NCI-H2029 (cell line): ENCODE data around the gene FAAP100.
"Not testable (repeated sequence)": the region's sequence is repeated elsewhere in the genome, so short reads cannot be mapped to it uniquely, and the experiment has no call there.

Source experiments
- DNase-seq: peaks from one replicate; lab custom pipeline; 2025; lab: John Stamatoyannopoulos, UW

The FAAP100 gene

GRCh38 chr17:81537856-81538555 lies 14.1 kb downstream of the FAAP100 start:
- peak; percentile 89 for DNase-seq

DNA sequence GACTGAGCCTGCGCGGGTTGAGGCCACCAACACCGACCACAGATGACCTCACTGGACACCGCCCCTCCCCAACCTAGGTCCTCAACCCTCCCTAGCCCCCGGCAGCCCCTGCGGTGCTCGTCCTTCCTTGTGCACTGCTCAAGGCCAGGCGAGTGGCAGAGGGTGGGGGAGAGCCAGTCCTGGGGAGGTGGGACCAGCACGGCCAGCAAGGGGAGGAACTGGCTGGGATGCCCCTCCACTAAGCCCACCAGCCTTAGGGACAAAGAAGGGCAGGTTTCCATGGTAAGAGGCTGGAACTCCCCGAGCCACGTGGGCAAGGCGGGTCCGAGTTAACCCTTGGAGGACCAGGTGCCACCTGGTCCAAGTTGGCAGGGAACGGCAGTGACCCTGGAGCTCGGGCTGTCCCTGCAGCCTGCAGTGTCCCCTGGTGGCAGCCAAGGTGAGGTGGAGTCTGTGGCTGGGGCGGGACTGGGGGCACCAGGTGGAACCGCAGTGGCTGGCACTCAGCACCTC lies 14.8 kb downstream of the FAAP100 start:
- DNase-seq: peak; percentile 61

DNA sequence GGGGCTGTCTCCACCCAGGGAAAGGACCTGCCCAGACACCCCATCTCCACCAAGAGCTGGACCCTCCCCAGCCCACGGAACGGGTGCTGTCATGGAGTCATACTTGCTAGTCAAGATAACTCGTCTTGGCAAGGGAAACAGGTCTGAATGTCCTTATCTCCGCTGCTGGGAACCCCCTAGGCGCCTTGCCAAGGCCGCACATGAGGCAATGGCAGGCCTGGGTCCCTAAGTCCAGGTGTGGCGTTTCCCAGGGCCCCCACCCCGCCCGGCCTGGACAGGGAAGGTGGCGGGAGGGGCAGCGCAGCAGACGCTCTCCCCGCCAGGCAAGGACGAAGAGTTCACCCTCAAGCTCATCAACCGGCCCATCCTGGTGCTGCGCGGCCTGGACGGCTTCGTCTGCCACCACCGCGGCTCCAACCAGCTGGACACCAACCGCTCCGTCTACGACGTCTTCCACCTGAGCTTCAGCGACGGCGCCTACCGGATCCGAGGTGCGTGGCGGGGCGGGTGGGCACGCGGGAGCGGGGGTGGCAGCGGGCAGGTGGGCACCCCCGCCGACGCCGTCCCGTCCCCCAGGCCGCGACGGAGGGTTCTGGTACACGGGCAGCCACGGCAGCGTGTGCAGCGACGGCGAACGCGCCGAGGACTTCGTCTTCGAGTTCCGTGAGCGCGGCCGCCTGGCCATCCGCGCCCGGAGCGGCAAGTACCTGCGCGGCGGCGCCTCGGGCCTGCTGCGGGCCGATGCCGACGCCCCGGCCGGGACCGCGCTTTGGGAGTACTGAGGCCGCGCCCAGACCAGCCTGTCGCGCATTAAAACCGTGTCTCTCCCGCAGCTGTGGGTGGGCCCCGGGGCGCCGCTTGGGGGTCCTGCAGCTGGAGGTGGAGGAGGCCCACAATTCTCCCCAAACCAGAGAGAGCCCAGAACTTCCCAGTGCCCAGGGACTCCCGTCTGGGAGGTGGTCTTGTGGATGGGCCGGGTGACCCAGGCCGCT lies 15.6 kb downstream of the FAAP100 start:
- DNase-seq: no peak

DNA sequence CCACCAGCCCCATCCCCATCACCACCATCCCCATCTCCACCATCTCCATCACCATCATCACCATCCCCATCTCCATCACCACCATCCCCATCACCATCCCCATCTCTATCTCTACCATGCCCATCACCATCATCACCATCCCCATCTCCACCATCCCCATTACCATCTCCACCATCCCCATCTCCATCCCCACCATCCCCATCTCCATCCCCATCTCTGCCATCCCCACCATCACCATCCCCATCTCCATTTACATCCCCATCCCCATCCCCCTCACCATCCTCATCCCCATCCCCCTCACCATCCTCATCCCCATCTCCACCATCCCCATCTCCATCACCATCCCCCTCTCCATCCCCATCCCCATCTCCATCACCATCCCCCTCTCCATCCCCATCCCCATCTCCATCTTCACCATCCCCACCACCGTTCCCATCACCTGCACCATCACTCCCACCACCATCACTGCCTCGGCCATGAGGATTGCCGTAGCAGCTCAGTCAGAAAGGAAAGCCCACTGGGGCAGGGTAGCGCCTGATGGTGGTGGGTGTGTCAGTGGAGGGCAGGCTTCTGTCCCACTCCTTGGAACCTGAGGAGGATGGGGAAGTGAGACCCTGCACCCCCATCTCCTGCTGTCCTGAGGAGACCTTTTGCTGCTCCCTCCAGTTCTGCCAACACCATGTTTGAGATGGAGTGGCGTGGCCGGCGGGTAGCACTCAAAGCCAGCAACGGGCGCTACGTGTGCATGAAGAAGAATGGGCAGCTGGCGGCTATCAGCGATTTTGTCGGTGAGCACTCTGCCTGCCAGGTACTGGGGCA lies 16.5 kb downstream of the FAAP100 start:
- no peak for DNase-seq

GRCh38 chr17:81535007-81535328 lies 17.2 kb downstream of the FAAP100 start:
- no peak for DNase-seq

- no peak for DNase-seq
Observed at GRCh38 chr17:81534157-81535006, 17.8 kb downstream of the FAAP100 start.

- no peak for DNase-seq
Observed at GRCh38 chr17:81533339-81534141, 18.6 kb downstream of the FAAP100 start.

DNA sequence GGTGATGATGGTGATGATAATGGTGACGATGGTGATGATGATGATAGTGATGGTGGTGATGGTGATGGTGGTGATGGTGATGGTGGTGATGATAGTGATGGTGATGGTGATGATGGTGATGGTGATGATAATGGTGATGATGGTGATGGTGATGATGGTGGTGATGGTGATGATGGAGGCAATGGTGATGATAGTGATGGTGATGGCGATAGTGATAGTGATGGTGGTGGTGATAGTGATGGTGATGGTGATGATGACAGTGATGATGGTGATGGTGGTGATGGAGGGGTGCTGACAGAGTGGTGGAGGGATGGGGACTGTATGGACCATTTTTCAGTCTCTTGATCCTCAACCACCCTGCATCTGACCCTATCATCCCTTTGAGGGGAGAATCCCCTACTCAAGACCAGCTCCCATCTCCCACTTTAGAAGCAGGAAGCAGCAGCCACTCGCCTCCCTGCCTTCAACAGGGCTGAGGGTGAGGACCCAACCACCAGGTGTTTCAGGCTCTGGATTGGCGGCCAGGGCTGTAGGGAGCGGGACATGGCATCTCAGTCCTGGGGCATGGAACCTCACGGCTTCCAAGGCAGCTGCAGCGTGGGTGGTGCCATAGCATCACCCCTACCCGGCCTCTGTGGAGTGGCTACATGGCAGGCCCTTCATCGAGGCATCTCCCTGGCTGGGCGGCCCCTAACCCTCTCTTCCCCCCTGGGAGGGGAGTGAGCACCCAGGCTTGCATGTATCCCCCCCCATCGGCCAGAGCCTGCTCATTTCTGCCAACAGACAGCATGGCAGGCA lies 19.5 kb downstream of the FAAP100 start:
- DNase-seq: no peak

GRCh38 chr17:81531998-81532404 lies 20.2 kb downstream of the FAAP100 start:
- not testable (repeated sequence) for DNase-seq

DNA sequence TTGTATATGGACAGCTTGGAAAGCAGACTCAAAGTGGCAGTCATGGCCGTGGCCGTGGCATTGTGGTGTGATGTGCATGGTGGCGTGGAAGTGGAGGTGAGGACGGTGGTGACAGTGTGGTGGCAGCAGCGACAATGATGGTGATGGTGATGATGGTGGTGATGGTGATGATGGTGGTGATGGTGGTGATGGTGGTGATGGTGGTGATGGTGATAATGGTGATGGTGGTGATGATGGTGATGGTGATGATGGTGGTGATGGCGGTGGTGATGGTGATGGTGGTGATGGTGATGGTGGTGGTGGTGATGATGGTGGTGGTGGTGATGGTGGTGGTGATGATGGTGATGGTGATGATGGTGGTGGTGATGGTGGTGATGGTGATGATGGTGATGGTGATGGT lies 21.1 kb downstream of the FAAP100 start:
- not testable (repeated sequence) for DNase-seq

DNA sequence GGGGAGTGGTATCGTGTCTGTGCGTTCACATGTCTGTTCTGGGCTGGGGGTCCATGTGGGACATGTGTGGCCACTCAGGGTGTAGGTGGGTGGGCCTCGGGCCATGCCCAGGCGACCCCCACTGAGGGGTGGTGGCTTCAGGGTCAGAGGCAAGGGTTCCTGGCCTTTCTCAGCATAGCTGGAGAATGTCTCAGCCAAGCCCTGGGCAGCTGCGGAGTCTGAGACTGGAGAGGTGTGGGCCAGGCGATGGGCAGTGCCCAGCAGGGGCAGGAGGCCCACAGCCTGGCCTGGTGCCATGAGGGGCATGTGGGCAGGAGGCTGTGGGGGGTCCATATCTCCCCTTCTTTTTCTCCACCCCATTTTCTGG lies 22.7 kb downstream of the FAAP100 start:
- no peak for DNase-seq

- DNase-seq: no peak
Observed at GRCh38 chr17:81528651-81529436, 23.3 kb downstream of the FAAP100 start.

GRCh38 chr17:81528384-81528650 lies 23.8 kb downstream of the FAAP100 start:
- no peak for DNase-seq

DNA sequence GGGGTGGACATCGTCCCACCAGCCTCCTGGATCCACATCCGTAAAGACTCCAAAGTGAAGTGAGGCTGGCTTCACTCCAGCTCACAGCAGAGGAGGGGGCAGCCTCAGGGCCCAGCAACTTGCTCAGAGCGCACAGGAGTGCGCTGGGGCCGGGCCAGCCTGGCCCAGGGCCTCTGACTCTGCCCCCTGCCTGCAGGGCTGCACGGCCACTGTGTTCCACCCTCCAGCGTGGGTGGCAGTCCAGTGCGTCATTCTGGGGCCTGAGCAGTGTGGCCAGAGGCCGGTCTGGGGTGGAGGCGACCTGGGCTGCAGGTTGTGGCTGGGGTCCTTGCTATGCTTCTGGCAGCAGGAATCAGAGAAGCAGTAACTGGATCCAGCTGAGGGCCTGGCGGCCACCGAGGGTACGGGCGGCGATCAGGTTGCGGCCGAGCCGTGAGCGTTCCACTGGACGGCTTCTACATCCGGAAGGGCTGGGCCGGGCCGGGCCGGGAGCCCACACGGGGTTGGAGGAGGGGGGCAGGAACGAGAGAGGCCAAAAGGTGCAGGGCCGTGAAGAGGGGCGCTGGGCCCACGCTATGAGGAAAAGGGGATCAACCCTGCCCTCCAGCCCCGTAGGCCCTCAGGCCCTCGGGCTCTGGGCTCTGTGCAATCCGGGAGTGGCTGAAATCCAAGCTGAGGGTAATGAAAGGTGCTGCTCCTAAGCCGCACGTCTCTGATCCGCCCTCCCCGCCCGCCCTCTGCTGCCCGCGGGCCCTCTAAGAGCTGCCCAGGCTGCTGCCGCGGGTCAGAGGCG lies 24.4 kb downstream of the FAAP100 start, which contains the start of gene FSCN2:
Gene FSCN2, plus strand, starts transcription at position 787 of the 793 bp plus-strand sequence. CDS start 155 bp downstream, outside the sequence.
- DNase-seq: peak; percentile 60

- peak; percentile 60 for DNase-seq
Observed at GRCh38 chr17:81526662-81527571, 25.2 kb downstream of the FAAP100 start.

DNA sequence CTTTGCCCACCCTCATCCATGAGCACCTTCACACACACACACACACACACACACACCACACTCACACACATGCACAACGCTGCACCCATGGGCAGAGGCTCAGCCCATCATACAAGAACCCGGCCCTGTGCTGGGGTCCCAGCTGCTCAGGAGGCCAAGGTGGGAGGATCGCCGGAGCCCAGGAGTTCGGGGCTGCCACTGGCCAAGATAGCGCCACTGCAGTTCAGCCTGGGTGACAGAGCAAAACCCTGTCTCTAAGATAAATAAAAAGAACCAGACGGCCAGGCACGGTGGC lies 27.3 kb downstream of the FAAP100 start:
- DNase-seq: no peak
